GM12892 (cell line): ENCODE data around the gene VAV2.

ENCODE experiments used
- POLR2A ChIP-seq: IDR thresholded peaks from 2 replicates; pipeline ENCODE4 v1.6.1; 2011; ENCODE audit warnings: low read depth, low read length, control low read depth
- POLR2AphosphoS5 ChIP-seq: IDR thresholded peaks from 2 replicates; pipeline ENCODE4 v1.6.1; 2011; ENCODE audit warnings: low read depth, low read length, control low read depth
- TAF1 ChIP-seq: IDR thresholded peaks from 2 replicates; pipeline ENCODE4 v1.6.1; 2011; ENCODE audit warnings: low read depth, mild to moderate bottlenecking, control low read depth, low read length, borderline replicate concordance

DNA sequence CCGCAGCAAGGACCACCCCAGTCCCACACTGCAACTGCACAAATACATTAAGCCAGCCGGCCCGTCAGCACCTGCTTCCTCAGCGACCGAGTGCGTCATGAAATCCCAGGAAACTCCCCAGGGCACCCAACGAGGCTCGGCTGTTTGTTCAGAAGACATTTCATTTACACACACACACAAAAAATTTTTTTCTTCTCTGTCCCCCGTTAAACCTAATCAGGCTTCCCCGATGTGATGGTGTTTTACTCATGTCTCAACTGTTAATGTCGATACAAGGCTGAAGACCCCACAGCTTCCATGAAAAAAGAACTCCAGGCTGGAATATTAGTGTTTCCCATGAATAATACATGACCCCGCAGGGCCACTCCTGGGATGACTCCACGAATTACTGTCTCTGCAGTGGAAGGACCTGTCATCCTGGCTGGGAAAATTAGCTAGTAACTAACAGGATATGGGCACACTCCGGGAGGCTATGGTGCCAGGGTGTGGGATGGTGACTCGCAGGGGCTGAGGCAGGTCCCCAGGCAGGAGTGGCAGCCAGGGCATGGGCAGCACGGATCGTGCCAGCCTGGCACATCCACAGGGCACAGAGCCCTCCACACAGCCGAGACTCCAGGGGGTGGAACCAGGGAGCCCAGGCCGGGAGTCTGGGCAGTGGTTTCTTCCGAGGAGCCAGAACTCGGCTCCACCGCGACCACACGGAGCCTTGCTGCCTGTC is 102.4 kb downstream of the VAV2 start:
- no peak for TF ChIP-seq POLR2A
- TF ChIP-seq TAF1, result no peak
- TF ChIP-seq POLR2AphosphoS5, result no peak
